ENCODE results near the gene CSRNP3. TPM values are rescaled to one million over a fixed set of nuclear protein-coding genes. Genes with fewer than 3 reads are reported as not detected.

Gene CSRNP3
- total RNA-seq, 1 donor from 2014 or later, result not detected

DNA sequence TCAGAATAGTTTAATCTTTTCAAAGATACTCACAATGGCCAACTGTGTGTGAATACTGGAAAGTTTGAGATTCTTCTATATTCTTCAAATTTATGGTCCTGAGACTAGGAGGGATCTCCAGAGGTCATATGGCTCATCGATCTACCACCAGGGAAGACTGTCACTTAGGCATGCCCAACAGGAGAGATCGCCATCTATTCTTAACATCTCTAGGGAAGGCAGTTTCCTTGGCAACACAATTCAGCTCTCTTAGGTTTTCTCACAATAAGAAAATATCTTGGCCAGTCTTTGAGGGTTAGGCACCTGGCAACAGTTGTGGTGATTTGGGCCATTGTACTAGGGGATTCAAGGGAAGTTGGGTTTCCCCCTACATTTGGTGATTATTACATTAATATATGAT is 217.3 kb downstream of the CSRNP3 start:
- no peaks in the 10 kb centered on the region for H3K4me1 Mint-ChIP-seq
- H3K27ac Mint-ChIP-seq, result no peak overlapping the region
- TF ChIP-seq, protein P1, sequence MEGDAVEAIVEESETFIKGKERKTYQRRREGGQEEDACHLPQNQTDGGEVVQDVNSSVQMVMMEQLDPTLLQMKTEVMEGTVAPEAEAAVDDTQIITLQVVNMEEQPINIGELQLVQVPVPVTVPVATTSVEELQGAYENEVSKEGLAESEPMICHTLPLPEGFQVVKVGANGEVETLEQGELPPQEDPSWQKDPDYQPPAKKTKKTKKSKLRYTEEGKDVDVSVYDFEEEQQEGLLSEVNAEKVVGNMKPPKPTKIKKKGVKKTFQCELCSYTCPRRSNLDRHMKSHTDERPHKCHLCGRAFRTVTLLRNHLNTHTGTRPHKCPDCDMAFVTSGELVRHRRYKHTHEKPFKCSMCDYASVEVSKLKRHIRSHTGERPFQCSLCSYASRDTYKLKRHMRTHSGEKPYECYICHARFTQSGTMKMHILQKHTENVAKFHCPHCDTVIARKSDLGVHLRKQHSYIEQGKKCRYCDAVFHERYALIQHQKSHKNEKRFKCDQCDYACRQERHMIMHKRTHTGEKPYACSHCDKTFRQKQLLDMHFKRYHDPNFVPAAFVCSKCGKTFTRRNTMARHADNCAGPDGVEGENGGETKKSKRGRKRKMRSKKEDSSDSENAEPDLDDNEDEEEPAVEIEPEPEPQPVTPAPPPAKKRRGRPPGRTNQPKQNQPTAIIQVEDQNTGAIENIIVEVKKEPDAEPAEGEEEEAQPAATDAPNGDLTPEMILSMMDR (IDR thresholded peaks at IDR 0.05), result no peak
- ATAC-seq (ENCODE audit: low read depth) (no peak), DNase-seq (no peak)
- no peaks in the 10 kb centered on the region for H3K9me3 Mint-ChIP-seq
- no peak overlapping the region for H3K4me3 Mint-ChIP-seq
- no peaks in the 10 kb centered on the region for H3K36me3 Mint-ChIP-seq (ENCODE audit: low read depth)
- CTCF ChIA-PET, result no interaction called here
- intact Hi-C loops (cut with micrococcal nuclease), result no loop called here
- no peaks in the 10 kb centered on the region for H3K27me3 Mint-ChIP-seq
- POLR2A ChIA-PET, result no interaction called here

DNA sequence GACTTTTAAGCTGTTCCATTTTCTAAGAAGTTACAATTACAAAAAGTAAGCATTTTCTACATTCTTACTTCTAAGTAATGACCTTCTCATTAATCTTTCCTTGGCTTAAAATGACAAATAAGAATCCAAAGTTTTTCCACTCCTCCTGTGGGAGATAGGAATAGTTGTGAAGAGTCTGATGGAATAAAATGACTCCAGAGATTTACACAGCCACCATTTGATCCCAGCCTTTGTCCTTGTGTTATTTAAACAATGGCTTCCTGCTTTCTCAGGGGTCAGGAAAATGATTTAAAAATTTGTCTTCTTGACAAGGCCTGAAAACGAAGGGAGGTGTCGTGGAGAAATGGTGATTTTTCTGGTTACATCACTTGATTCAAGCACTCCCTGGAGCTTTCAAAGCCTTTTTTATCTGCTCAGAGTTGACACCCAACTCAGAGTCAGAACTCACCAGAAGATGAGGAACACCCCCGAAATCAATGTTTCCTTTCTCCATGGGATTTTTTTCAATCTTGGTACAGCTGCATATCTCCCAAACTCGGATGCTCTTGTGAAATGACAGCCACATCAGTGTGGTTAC is 218.0 kb downstream of the CSRNP3 start:
- H3K27ac Mint-ChIP-seq, result no peak overlapping the region
- ATAC-seq (ENCODE audit: low read depth), result no peak
- POLR2A ChIA-PET, result no interaction called here

DNA sequence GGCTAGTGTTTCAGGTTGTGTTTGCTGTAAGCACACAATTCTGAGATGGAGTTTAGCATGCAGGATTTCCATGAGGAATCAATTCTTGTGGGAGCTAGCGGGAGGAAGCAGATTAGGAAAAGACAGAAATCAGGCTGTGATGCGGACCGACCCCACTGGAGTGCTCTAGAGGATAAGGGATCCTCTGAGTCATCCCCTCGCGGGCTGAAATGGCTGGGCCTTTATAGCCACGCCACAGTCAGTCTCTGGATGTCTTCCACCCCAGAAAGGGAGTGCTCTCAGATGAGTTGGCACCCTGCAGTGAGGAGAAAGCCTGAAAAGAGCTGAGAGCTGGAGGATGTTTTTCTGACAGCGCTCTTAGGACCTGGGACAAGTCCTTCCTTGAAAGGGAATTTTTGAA is 222.1 kb downstream of the CSRNP3 start:
- Mint-ChIP-seq H3K36me3 (ENCODE audit: low read depth) (no peaks in the 10 kb centered on the region), H3K9me3 (no peaks in the 10 kb centered on the region), H3K4me1 (no peaks in the 10 kb centered on the region), H3K4me3 (no peak overlapping the region), H3K27me3 (no peaks in the 10 kb centered on the region), H3K27ac (no peak overlapping the region)
- DNase-seq, result no peak
- intact Hi-C loops (cut with micrococcal nuclease), result no loop called here
- ChIA-PET CTCF (no interaction called here), POLR2A (no interaction called here)
- ATAC-seq (ENCODE audit: low read depth), result no peak
- TF ChIP-seq, protein P1 (IDR thresholded peaks at IDR 0.05), result no peak

More for the DNA sequence above, 218.0 kb downstream of the CSRNP3 start:
- H3K4me3 Mint-ChIP-seq, result no peak overlapping the region
- H3K9me3 Mint-ChIP-seq, result no peaks in the 10 kb centered on the region
- TF ChIP-seq, protein P1 (IDR thresholded peaks at IDR 0.05), result no peak
- CTCF ChIA-PET, result no interaction called here
- H3K36me3 Mint-ChIP-seq (ENCODE audit: low read depth), result no peaks in the 10 kb centered on the region
- intact Hi-C loops (cut with micrococcal nuclease), result no loop called here
- no peaks in the 10 kb centered on the region for H3K27me3 Mint-ChIP-seq
- no peak for DNase-seq
- H3K4me1 Mint-ChIP-seq, result no peaks in the 10 kb centered on the region

DNA sequence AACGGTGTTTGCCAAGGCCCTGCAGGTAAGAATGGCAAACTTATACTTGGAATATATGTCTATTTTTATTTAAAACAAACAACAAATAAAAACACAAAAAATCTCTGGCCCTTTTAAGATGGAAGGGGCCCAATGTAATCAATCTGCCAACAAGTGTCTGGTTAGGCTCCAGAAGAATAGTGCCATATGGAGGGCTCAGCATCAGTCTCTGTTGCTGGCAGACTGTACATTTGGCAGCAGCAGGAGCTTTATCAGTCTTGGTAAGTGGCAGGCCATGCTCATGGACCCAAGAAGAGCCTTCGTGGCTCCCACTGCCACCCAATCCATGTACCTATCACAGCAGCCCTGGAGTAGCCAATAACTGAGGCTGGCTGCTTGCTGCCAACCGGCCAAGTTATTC is 223.4 kb downstream of the CSRNP3 start:
- CTCF ChIA-PET, result no interaction called here
- Mint-ChIP-seq H3K9me3 (no peaks in the 10 kb centered on the region), H3K36me3 (ENCODE audit: low read depth) (no peaks in the 10 kb centered on the region), H3K4me1 (no peaks in the 10 kb centered on the region), H3K27me3 (no peaks in the 10 kb centered on the region), H3K4me3 (no peak overlapping the region), H3K27ac (no peak overlapping the region)
- ATAC-seq (ENCODE audit: low read depth) (no peak), DNase-seq (no peak)
- intact Hi-C loops (cut with micrococcal nuclease), result no loop called here
- POLR2A ChIA-PET, result no interaction called here
- TF ChIP-seq, protein P1 (IDR thresholded peaks at IDR 0.05), result no peak

GRCh38 chr2:165693838-165694237 is 224.3 kb downstream of the CSRNP3 start:
- Mint-ChIP-seq H3K9me3 (no peaks in the 10 kb centered on the region), H3K4me3 (no peak overlapping the region), H3K27ac (no peak overlapping the region), H3K27me3 (no peaks in the 10 kb centered on the region), H3K36me3 (ENCODE audit: low read depth) (no peaks in the 10 kb centered on the region), H3K4me1 (no peaks in the 10 kb centered on the region)
- DNase-seq, result no peak
- TF ChIP-seq, protein P1 (IDR thresholded peaks at IDR 0.05), result no peak
- ChIA-PET POLR2A (no interaction called here), CTCF (interaction anchor here (0.7 kb wide), 1 partner anchor 135 kb away, joined by 3 read pairs; no protein-coding TSS in a partner anchor)
- intact Hi-C loops (cut with micrococcal nuclease), result no loop called here
- ATAC-seq (ENCODE audit: low read depth), result no peak

Data from activated B cell treated with CpG ODN at 0.5 μM for 24 hours (primary cell).